ENCODE results near the gene ADCK2. TPM values are rescaled to one million over a fixed set of nuclear protein-coding genes. Genes with fewer than 3 reads are reported as not detected.

The ADCK2 gene
- total RNA-seq, 1 donor from 2014 or later = 37.6 TPM

DNA sequence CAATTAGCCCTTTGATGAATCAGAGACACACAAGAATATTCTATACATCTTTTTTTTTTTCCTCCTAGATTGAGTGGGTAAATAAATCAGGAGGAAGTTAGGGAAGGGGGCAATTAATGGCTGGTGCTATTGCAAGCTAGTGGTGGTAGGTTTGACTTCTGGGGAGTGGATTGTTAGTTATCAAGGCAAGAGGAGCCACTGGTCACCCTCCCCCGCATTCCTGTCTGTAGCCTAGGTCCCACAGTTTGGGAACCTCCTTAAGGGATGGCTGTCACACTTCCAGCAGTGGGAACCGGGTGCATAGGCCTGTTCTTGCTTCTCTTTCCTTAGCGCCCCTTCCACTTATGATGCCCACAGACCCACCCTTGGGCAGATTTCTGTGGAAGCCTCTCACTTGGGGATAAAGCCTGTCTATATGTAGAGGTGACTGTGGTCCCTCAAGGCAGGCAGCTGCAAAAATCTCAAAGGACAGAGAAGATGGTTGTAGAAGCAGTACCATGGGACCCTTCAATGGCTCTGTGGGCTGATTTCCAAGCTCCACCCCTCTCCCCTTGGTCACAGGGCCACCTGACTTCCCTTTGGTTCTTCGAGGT, 2.3 kb upstream of the ADCK2 start:
- no peaks in the 10 kb centered on the region for H3K9me3 Mint-ChIP-seq (ENCODE audit: unreplicated experiment)
- H3K27ac Mint-ChIP-seq (ENCODE audit: unreplicated experiment) = no peak overlapping the region
- TF ChIP-seq, protein P1, sequence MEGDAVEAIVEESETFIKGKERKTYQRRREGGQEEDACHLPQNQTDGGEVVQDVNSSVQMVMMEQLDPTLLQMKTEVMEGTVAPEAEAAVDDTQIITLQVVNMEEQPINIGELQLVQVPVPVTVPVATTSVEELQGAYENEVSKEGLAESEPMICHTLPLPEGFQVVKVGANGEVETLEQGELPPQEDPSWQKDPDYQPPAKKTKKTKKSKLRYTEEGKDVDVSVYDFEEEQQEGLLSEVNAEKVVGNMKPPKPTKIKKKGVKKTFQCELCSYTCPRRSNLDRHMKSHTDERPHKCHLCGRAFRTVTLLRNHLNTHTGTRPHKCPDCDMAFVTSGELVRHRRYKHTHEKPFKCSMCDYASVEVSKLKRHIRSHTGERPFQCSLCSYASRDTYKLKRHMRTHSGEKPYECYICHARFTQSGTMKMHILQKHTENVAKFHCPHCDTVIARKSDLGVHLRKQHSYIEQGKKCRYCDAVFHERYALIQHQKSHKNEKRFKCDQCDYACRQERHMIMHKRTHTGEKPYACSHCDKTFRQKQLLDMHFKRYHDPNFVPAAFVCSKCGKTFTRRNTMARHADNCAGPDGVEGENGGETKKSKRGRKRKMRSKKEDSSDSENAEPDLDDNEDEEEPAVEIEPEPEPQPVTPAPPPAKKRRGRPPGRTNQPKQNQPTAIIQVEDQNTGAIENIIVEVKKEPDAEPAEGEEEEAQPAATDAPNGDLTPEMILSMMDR (IDR thresholded peaks at IDR 0.05; ENCODE audit: unreplicated experiment) = no peak
- no peak overlapping the region for H3K4me3 Mint-ChIP-seq (ENCODE audit: unreplicated experiment)
- H3K27me3 Mint-ChIP-seq (ENCODE audit: unreplicated experiment) = peaks cover 10% of the 10 kb centered on the region
- no peaks in the 10 kb centered on the region for H3K36me3 Mint-ChIP-seq (ENCODE audit: low read depth, unreplicated experiment)
- peaks cover 39% of the 10 kb centered on the region for H3K4me1 Mint-ChIP-seq (ENCODE audit: unreplicated experiment)
- DNase-seq (ENCODE audit: low spot score) = no peak

DNA sequence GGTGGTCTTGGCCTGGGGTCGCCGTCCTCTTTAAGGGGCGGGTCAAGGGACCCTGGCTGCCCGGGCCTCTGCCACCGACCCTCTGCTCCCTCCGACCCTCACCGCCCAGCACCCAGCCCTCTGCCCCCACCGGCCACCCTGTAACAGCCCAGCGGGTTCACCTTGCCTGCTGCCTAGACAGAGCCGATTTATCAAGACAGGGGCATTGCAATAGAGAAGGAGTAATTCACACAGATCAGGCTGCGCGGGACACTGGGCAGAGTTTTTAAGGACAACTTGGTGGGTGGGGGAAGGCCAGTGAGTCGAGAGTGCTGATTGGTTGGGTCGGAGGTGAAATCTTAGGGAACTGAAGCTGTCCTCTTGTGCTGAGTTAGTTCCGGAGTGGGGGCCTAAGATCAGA, 779 bp upstream of the ADCK2 start:
- Mint-ChIP-seq H3K4me3 (ENCODE audit: unreplicated experiment) (peak overlapping the region; percentile 88), H3K9me3 (ENCODE audit: unreplicated experiment) (no peaks in the 10 kb centered on the region), H3K4me1 (ENCODE audit: unreplicated experiment) (peaks cover 42% of the 10 kb centered on the region)

DNA sequence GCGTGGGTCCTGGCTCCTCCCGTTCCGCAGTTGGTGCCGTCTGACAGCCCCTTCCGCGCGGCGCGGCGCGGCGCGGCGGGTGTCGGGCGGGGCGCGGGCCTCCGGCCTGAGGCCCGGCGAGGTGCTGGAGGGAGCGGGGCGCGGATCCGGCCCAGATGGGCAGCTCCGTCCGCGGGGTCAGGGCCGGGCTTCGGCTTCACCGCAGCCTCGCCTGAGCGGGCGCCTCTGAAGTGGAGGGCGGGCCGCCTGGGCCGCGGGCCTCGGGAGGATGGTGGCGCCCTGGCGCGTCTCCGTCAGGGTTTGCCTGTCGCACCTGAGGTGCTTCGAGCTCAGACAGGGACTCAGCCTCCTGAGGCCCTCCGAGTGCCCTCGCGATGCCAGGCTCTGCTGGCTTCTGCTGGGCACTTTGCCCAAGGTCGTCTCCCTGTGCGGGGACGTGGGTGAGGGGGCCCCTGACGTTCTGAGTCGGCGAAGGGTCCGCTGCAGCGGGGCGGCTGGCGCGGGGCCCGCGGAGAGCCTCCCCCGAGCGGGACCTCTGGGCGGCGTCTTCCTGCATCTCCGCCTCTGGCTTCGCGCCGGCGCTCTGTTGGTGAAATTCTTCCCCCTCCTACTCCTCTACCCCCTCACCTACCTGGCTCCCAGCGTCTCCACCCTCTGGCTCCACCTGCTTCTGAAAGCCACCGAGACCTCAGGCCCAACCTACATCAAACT, 473 bp downstream of the ADCK2 start:
- Mint-ChIP-seq H3K4me1 (ENCODE audit: unreplicated experiment) (peaks cover 32% of the 10 kb centered on the region), H3K27me3 (ENCODE audit: unreplicated experiment) (peaks cover 7% of the 10 kb centered on the region), H3K9me3 (ENCODE audit: unreplicated experiment) (no peaks in the 10 kb centered on the region), H3K27ac (ENCODE audit: unreplicated experiment) (no peak overlapping the region), H3K4me3 (ENCODE audit: unreplicated experiment) (peak overlapping the region; percentile 84), H3K36me3 (ENCODE audit: low read depth, unreplicated experiment) (peaks cover 13% of the 10 kb centered on the region)
- peak; percentile 44 for DNase-seq (ENCODE audit: low spot score)
- TF ChIP-seq, protein P1 (IDR thresholded peaks at IDR 0.05; ENCODE audit: unreplicated experiment) = no peak

More for the DNA sequence above, 779 bp upstream of the ADCK2 start:
- H3K27me3 Mint-ChIP-seq (ENCODE audit: unreplicated experiment) = peaks cover 7% of the 10 kb centered on the region
- H3K36me3 Mint-ChIP-seq (ENCODE audit: low read depth, unreplicated experiment) = peaks cover 4% of the 10 kb centered on the region
- no peak overlapping the region for H3K27ac Mint-ChIP-seq (ENCODE audit: unreplicated experiment)
- TF ChIP-seq, protein P1 (IDR thresholded peaks at IDR 0.05; ENCODE audit: unreplicated experiment) = no peak
- DNase-seq (ENCODE audit: low spot score) = no peak

DNA sequence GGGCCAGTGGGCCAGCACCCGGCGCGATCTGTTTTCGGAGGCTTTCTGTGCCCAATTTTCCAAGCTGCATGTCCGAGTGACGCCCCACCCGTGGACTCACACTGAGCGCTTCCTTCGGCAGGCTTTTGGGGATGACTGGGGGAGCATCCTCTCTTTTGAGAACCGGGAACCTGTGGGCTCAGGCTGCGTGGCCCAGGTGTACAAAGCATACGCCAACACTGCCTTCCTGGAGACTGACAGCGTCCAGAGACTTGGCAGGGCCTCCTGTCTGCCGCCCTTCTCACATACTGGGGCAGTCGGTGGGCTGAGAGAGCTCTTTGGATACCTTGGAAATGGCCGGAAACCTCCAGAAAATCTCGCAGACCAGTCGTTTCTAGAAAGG, 1.0 kb downstream of the ADCK2 start:
- Mint-ChIP-seq H3K4me1 (ENCODE audit: unreplicated experiment) (peaks cover 32% of the 10 kb centered on the region), H3K4me3 (ENCODE audit: unreplicated experiment) (peak overlapping the region; percentile 84), H3K27me3 (ENCODE audit: unreplicated experiment) (peaks cover 9% of the 10 kb centered on the region), H3K9me3 (ENCODE audit: unreplicated experiment) (no peaks in the 10 kb centered on the region), H3K27ac (ENCODE audit: unreplicated experiment) (no peak overlapping the region), H3K36me3 (ENCODE audit: low read depth, unreplicated experiment) (peaks cover 19% of the 10 kb centered on the region)
- no peak for DNase-seq (ENCODE audit: low spot score)
- TF ChIP-seq, protein P1 (IDR thresholded peaks at IDR 0.05; ENCODE audit: unreplicated experiment) = no peak

DNA sequence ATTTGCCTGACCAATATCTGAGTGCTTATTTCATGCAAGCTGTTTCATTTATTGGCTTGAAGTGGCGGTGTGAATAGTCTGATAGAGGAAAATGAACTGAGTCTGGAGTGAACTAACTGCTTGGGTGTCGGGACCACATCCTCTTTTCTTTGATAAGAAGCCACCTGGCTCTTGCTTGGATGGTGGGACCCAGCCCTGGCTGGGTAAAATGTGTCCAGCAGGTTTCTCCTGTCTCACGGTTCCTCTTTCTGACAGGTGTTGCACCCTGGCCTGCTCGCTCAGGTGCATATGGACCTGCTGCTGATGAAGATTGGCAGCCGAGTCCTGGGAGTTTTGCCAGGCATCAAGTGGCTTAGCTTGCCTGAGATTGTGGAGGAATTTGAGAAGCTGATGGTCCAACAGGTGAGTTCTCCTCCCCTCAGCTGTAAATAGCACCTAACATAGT, 1.6 kb downstream of the ADCK2 start:
- Mint-ChIP-seq H3K4me3 (ENCODE audit: unreplicated experiment) (peak overlapping the region; percentile 84), H3K9me3 (ENCODE audit: unreplicated experiment) (no peaks in the 10 kb centered on the region), H3K27me3 (ENCODE audit: unreplicated experiment) (peaks cover 9% of the 10 kb centered on the region), H3K27ac (ENCODE audit: unreplicated experiment) (no peak overlapping the region), H3K4me1 (ENCODE audit: unreplicated experiment) (peaks cover 32% of the 10 kb centered on the region), H3K36me3 (ENCODE audit: low read depth, unreplicated experiment) (peaks cover 25% of the 10 kb centered on the region)
- TF ChIP-seq, protein P1 (IDR thresholded peaks at IDR 0.05; ENCODE audit: unreplicated experiment) = no peak
- no peak for DNase-seq (ENCODE audit: low spot score)

Data from endothelial cell (in vitro differentiated cells).